ENCODE data around the gene BCAM.

Gene BCAM

GRCh38 chr19:44839276-44839675 lies 30.4 kb downstream of the BCAM start:
- Histone ChIP-seq H3K9me3 (ENCODE audit: low read length) (no peaks in the 10 kb centered on the region), H3K27me3 (ENCODE audit: insufficient read depth, low read length) (no peaks in the 10 kb centered on the region), H3K9me2 (ENCODE audit: low read depth, low read length) (no peaks in the 10 kb centered on the region), H3K9ac (ENCODE audit: low read length) (no peak overlapping the region), H3F3A (ENCODE audit: insufficient read depth, low read length) (no peaks in the 10 kb centered on the region), H3K36me3 (ENCODE audit: insufficient read depth, low read length) (no peaks in the 10 kb centered on the region), H3K4me3 (ENCODE audit: low read depth, low read length, poor library complexity, severe bottlenecking) (no peak overlapping the region), H3K27ac (ENCODE audit: low read depth, low read length, poor library complexity, severe bottlenecking) (no peak overlapping the region), H4K20me1 (ENCODE audit: insufficient read depth, low read length) (no peaks in the 10 kb centered on the region), H3K4me2 (ENCODE audit: low read length) (no peak overlapping the region), H2AFZ (ENCODE audit: low read length) (no peak overlapping the region), H3K4me1 (ENCODE audit: insufficient read depth, low read length, severe bottlenecking) (no peaks in the 10 kb centered on the region), H3K79me2 (ENCODE audit: insufficient read depth, low read length) (no peaks in the 10 kb centered on the region)
- TF ChIP-seq, protein P1, sequence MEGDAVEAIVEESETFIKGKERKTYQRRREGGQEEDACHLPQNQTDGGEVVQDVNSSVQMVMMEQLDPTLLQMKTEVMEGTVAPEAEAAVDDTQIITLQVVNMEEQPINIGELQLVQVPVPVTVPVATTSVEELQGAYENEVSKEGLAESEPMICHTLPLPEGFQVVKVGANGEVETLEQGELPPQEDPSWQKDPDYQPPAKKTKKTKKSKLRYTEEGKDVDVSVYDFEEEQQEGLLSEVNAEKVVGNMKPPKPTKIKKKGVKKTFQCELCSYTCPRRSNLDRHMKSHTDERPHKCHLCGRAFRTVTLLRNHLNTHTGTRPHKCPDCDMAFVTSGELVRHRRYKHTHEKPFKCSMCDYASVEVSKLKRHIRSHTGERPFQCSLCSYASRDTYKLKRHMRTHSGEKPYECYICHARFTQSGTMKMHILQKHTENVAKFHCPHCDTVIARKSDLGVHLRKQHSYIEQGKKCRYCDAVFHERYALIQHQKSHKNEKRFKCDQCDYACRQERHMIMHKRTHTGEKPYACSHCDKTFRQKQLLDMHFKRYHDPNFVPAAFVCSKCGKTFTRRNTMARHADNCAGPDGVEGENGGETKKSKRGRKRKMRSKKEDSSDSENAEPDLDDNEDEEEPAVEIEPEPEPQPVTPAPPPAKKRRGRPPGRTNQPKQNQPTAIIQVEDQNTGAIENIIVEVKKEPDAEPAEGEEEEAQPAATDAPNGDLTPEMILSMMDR (IDR thresholded peaks at IDR 0.05; ENCODE audit: low read length): no peak
- no peak for TF ChIP-seq EZH2 (IDR thresholded peaks at IDR 0.05; ENCODE audit: borderline replicate concordance, low read length)

GRCh38 chr19:44840811-44841210 lies 31.9 kb downstream of the BCAM start:
- H3K4me1 ChIP-seq (ENCODE audit: insufficient read depth, low read length, severe bottlenecking): peaks cover 12% of the 10 kb centered on the region
- no peaks in the 10 kb centered on the region for H4K20me1 ChIP-seq (ENCODE audit: insufficient read depth, low read length)
- no peaks in the 10 kb centered on the region for H3K79me2 ChIP-seq (ENCODE audit: insufficient read depth, low read length)
- H3F3A ChIP-seq (ENCODE audit: insufficient read depth, low read length): no peaks in the 10 kb centered on the region
- no peak for TF ChIP-seq EZH2 (IDR thresholded peaks at IDR 0.05; ENCODE audit: borderline replicate concordance, low read length)
- TF ChIP-seq, protein P1 (IDR thresholded peaks at IDR 0.05; ENCODE audit: low read length): no peak
- no peak overlapping the region for H2AFZ ChIP-seq (ENCODE audit: low read length)
- no peak overlapping the region for H3K4me2 ChIP-seq (ENCODE audit: low read length)
- H3K9me3 ChIP-seq (ENCODE audit: low read length): no peaks in the 10 kb centered on the region
- no peaks in the 10 kb centered on the region for H3K36me3 ChIP-seq (ENCODE audit: insufficient read depth, low read length)
- no peak overlapping the region for H3K27ac ChIP-seq (ENCODE audit: low read depth, low read length, poor library complexity, severe bottlenecking)
- no peaks in the 10 kb centered on the region for H3K9me2 ChIP-seq (ENCODE audit: low read depth, low read length)
- no peaks in the 10 kb centered on the region for H3K27me3 ChIP-seq (ENCODE audit: insufficient read depth, low read length)
- no peak overlapping the region for H3K4me3 ChIP-seq (ENCODE audit: low read depth, low read length, poor library complexity, severe bottlenecking)
- no peak overlapping the region for H3K9ac ChIP-seq (ENCODE audit: low read length)

GRCh38 chr19:44841231-44841630 lies 32.3 kb downstream of the BCAM start:
- Histone ChIP-seq H3K9ac (ENCODE audit: low read length) (no peak overlapping the region), H3K4me1 (ENCODE audit: insufficient read depth, low read length, severe bottlenecking) (peaks cover 12% of the 10 kb centered on the region), H3K4me2 (ENCODE audit: low read length) (no peak overlapping the region), H3K79me2 (ENCODE audit: insufficient read depth, low read length) (no peaks in the 10 kb centered on the region), H3F3A (ENCODE audit: insufficient read depth, low read length) (no peaks in the 10 kb centered on the region), H3K27ac (ENCODE audit: low read depth, low read length, poor library complexity, severe bottlenecking) (no peak overlapping the region), H3K4me3 (ENCODE audit: low read depth, low read length, poor library complexity, severe bottlenecking) (no peak overlapping the region), H2AFZ (ENCODE audit: low read length) (no peak overlapping the region), H3K9me3 (ENCODE audit: low read length) (no peaks in the 10 kb centered on the region), H3K27me3 (ENCODE audit: insufficient read depth, low read length) (no peaks in the 10 kb centered on the region), H4K20me1 (ENCODE audit: insufficient read depth, low read length) (no peaks in the 10 kb centered on the region), H3K9me2 (ENCODE audit: low read depth, low read length) (no peaks in the 10 kb centered on the region), H3K36me3 (ENCODE audit: insufficient read depth, low read length) (no peaks in the 10 kb centered on the region)
- TF ChIP-seq, protein P1 (IDR thresholded peaks at IDR 0.05; ENCODE audit: low read length): no peak
- no peak for TF ChIP-seq EZH2 (IDR thresholded peaks at IDR 0.05; ENCODE audit: borderline replicate concordance, low read length)
